Measurements from ENCODE around the gene RPP30. TPM values are rescaled to one million over a fixed set of nuclear protein-coding genes. Genes with fewer than 3 reads are reported as not detected.

Gene RPP30
- total and polyA plus RNA-seq, 2 of the 13 experiments (the other 11 are each of a cell fraction or from before 2014, with no cell fraction given) = 27.1 to 65.0 TPM

Small RNA genes within 50 kb of the gene (small RNA-seq; reads per million reads assigned to genes)
- gene RF00019 (ENCODE audit: insufficient read depth in 2 of 3, insufficient read length in 3 of 3, low read depth in 2 of 3, low replicate concordance in 1 of 3) = 0 reads per million in 3 experiments
- 0 reads per million in 3 experiments for gene RNU6-740P (ENCODE audit: insufficient read depth in 2 of 3, insufficient read length in 3 of 3, low read depth in 2 of 3, low replicate concordance in 1 of 3)

Other genes starting within 250 kb of the RPP30 start
- gene HTR7, start 13.9 kb upstream of the RPP30 start, total RNA-seq (2016; rRNA removed; fragmentation: Illumina TruSeq; extraction: Trizol) = 0.04 TPM in 1 of 2 replicates, not detected in the other
- gene HTR7, start 13.9 kb upstream of the RPP30 start, polyA plus RNA-seq (2011; rRNA removed) = 0.09 TPM in 1 of 2 replicates, not detected in the other
- gene ANKRD1, start 49.1 kb downstream of the RPP30 start, total RNA-seq (2016; rRNA removed; fragmentation: Illumina TruSeq; extraction: Trizol) = 19.4 and 26.4 TPM in 2 replicates
- gene ANKRD1, start 49.1 kb downstream of the RPP30 start, polyA plus RNA-seq (2011; rRNA removed) = 30.2 and 41.8 TPM in 2 replicates

Data from HepG2 (cell line).